HG03139 (cell line): ENCODE measurements around the gene OR2T2.
"Not testable (repeated sequence)": the region's sequence is repeated elsewhere in the genome, so short reads cannot be mapped to it uniquely, and the experiment has no call there.

Source experiments
- ATAC-seq: cut with Tn5 transposase; IDR thresholded peaks from one replicate; pipeline ENCODE4 v1.9.1; 2021; ENCODE audit not compliant: unreplicated experiment

The OR2T2 gene

GRCh38 chr1:248449821-248450465 lies 4.5 kb downstream of the OR2T2 start:
- ATAC-seq: not testable (repeated sequence)

GRCh38 chr1:248450466-248451145 lies 5.2 kb downstream of the OR2T2 start:
- peak; percentile 55 for ATAC-seq

- not testable (repeated sequence) for ATAC-seq
These were observed 8.2 kb downstream of the OR2T2 start for GRCh38 chr1:248453619-248454018.

- ATAC-seq: not testable (repeated sequence)
These were observed 9.6 kb downstream of the OR2T2 start for GRCh38 chr1:248455045-248455444.

GRCh38 chr1:248456635-248457034 lies 11.2 kb downstream of the OR2T2 start:
- not testable (repeated sequence) for ATAC-seq

GRCh38 chr1:248459117-248459516 lies 13.7 kb downstream of the OR2T2 start:
- not testable (repeated sequence) for ATAC-seq

GRCh38 chr1:248471154-248471553 lies 25.7 kb downstream of the OR2T2 start:
- no peak for ATAC-seq

GRCh38 chr1:248472111-248472510 lies 26.7 kb downstream of the OR2T2 start:
- not testable (repeated sequence) for ATAC-seq

GRCh38 chr1:248473051-248473450 lies 27.6 kb downstream of the OR2T2 start, which contains the start of gene OR2T3:
OR2T3 (plus strand) TSS chr1:248473351; CDS start chr1:248473351, 0 bp downstream.
- ATAC-seq: not testable (repeated sequence)

- peak; percentile 61 for ATAC-seq
These were observed 30.2 kb downstream of the OR2T2 start for GRCh38 chr1:248475660-248476059.

- peak; percentile 79 for ATAC-seq
These were observed 36.5 kb downstream of the OR2T2 start for GRCh38 chr1:248481686-248482579.

GRCh38 chr1:248488289-248488688 lies 42.9 kb downstream of the OR2T2 start, which contains the start of gene OR2T5:
OR2T5 (plus strand) TSS chr1:248488589; CDS start chr1:248488589, 0 bp downstream.
- ATAC-seq: not testable (repeated sequence)

- not testable (repeated sequence) for ATAC-seq
These were observed 51.2 kb downstream of the OR2T2 start for GRCh38 chr1:248496661-248497060.

GRCh38 chr1:248500305-248501035 lies 55.0 kb downstream of the OR2T2 start:
- ATAC-seq: not testable (repeated sequence)
